GM18907 (cell line): ENCODE measurements around the gene EHHADH.

Source experiments
- ATAC-seq: cut with Tn5 transposase; IDR thresholded peaks from one replicate; pipeline ENCODE4 v1.9.1; 2021; ENCODE audit warnings: mild to moderate bottlenecking, moderate library complexity; ENCODE audit not compliant: unreplicated experiment

The EHHADH gene

DNA sequence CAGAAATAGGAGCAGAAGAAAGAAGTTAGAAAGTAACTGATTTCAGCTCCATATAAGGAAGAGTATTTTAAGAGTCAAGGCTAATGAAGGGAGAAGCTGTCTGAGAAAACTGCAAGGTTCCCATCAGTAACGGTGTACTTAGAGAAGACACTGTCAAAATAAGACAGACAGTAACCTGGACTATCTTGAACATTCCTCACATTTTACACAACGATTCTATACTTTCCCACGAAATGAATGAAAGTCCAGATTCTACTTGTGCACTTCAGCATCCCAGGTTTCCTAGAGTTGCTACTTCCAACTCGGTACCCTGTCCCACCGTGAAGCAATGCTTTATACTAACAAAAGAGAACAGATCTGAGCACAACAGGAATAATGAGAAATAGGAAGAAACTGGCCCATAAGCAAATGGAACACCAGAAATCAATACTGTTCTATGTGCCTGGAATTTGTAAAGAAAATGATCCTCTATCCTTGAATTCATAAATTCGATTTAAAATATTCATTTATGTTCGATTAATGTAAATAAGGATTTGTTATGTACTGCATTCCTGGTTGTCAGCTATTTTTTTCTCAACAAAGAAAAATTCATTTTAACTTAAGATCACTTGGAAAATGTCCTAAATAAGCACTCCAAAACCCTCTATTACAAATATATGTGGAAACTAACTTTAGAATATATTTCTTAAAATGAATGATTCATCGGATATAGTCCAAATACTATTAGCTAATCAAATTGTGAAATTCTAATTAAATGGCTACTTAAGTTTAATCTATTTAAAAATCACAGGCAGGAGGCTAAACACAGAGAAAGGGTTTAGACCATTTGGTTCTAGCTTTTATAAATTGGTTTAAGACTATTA, 102.5 kb downstream of the EHHADH start:
- no peak for ATAC-seq

DNA sequence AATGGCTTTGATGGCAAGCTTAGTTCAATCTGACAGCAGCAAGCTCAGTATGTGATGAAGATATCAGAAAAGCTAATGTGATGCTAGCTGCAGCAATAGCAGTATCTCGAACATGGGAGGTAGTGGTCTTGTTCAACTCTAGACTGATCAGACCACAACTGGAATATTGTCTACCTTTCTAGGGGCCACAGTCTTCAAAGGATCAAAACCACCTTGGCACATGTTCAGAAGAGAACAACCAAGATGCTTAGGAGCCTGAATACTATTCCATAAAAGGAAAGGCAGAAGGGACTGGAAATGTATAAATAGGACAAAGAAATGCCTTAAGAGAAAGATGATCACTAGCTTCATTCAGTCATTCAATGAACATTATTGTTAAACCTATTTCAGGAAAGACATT, 103.3 kb downstream of the EHHADH start:
- no peak for ATAC-seq

DNA sequence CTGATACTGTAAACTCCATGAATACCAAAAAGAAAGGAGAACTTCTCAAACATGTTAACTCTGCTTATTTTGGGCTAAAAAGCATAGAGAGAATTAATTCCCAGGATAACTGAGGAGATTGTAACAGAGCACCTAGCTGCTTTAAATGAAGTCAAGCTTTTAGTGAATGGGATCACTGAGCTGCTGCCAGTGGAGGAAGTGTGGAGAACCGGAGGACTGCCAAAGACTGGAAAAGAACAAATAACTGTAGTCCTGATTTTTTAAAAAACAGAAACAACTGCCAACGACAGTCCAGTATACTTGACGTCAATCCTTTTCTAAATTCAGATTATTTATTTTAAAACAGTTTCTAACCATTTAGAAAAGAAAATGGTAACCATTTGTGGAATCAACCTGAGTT, 104.3 kb downstream of the EHHADH start:
- ATAC-seq: no peak

DNA sequence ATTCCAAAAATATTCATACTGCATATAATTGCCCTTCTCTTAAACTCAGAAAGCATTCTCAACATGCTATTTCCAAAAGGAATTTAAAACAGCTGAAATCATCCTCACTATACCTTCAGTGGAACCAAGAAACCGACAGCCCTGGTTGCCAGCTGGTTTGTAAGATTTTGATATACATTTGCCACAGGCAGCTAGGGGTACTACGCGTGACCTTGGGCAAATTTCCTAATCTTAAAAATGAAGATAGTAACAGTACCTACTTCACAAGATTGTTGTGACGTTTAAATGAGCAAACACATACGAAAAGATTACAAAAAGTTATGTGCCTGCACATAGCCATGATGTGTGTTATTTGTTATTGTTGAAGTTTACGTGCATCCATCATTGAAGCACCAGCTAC, 108.3 kb downstream of the EHHADH start:
- ATAC-seq: no peak

DNA sequence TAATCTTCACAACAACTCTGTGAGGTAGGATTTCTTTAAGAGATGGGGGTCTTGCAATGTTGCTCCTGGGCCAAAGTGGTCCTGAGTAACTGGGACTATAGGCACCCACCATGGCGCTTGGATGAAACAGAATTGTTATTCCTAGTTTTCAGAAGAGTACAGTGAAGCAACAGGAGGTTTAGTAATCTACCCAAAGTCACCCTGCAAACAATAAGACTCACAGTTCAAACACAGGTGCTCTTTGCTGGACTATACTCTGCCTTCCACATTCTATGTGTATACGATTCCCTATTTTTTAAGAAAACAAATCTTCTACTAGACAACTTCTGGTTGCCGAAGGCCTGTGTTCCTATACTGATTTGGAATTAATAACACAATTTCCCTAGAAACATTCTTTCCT, 109.1 kb downstream of the EHHADH start:
- no peak for ATAC-seq
